Mucosa of stomach (tissue), 1 donor: Measurements from ENCODE around the gene GABBR2.
"Not testable (repeated sequence)": the region's sequence is repeated elsewhere in the genome, so short reads cannot be mapped to it uniquely, and the experiment has no call there.

Experiments
- H3K27me3 ChIP-seq: one replicate; pipeline ENCODE4 v1.7.0; 2013; ENCODE audit warnings: mild to moderate bottlenecking, low read length; ENCODE audit not compliant: control insufficient read depth, insufficient read depth
- H3K36me3 ChIP-seq: one replicate; pipeline ENCODE4 v1.7.0; 2013; ENCODE audit warnings: low read length; ENCODE audit not compliant: control insufficient read depth, insufficient read depth
- H3K4me1 ChIP-seq: one replicate; pipeline ENCODE4 v1.7.0; 2013; ENCODE audit warnings: mild to moderate bottlenecking, low read length; ENCODE audit not compliant: control insufficient read depth, insufficient read depth
- H3K4me3 ChIP-seq: one replicate; pipeline ENCODE4 v1.7.0; 2013; ENCODE audit warnings: low read length
- H3K9ac ChIP-seq: one replicate; pipeline ENCODE4 v1.7.0; 2013; ENCODE audit warnings: mild to moderate bottlenecking, low read length, moderate library complexity
- H3K9me3 ChIP-seq: one replicate; pipeline ENCODE4 v1.7.0; 2013; ENCODE audit warnings: mild to moderate bottlenecking, low read length, moderate library complexity; ENCODE audit not compliant: control insufficient read depth
- donor health status: Pancreatic carcinoma.

GABBR2 gene

GRCh38 chr9:98501819-98502218, 206.9 kb downstream of the GABBR2 start:
- Histone ChIP-seq H3K36me3 (no peaks in the 10 kb centered on the region), H3K4me3 (no peak overlapping the region), H3K27me3 (no peaks in the 10 kb centered on the region)

GRCh38 chr9:98501259-98501658, 207.5 kb downstream of the GABBR2 start:
- H3K4me1 ChIP-seq, H3K36me3 ChIP-seq, H3K27me3 ChIP-seq, H3K9me3 ChIP-seq, H3K4me3 ChIP-seq, H3K9ac ChIP-seq: not testable (repeated sequence)

More at GRCh38 chr9:98501819-98502218, 206.9 kb downstream of the GABBR2 start:
- Histone ChIP-seq H3K4me1 (no peaks in the 10 kb centered on the region), H3K9me3 (no peaks in the 10 kb centered on the region), H3K9ac (no peak overlapping the region)

- Histone ChIP-seq H3K9ac (no peak overlapping the region), H3K4me3 (no peak overlapping the region), H3K9me3 (no peaks in the 10 kb centered on the region), H3K36me3 (no peaks in the 10 kb centered on the region), H3K4me1 (no peaks in the 10 kb centered on the region), H3K27me3 (no peaks in the 10 kb centered on the region)
Measured at GRCh38 chr9:98500337-98500919, 208.3 kb downstream of the GABBR2 start.

- Histone ChIP-seq H3K27me3 (no peaks in the 10 kb centered on the region), H3K9me3 (no peaks in the 10 kb centered on the region), H3K4me1 (no peaks in the 10 kb centered on the region), H3K9ac (no peak overlapping the region), H3K4me3 (no peak overlapping the region), H3K36me3 (no peaks in the 10 kb centered on the region)
Measured at GRCh38 chr9:98495530-98495929, 213.2 kb downstream of the GABBR2 start.

- Histone ChIP-seq H3K9me3 (no peaks in the 10 kb centered on the region), H3K4me1 (no peaks in the 10 kb centered on the region), H3K9ac (no peak overlapping the region), H3K27me3 (no peaks in the 10 kb centered on the region), H3K36me3 (no peaks in the 10 kb centered on the region), H3K4me3 (no peak overlapping the region)
Measured at GRCh38 chr9:98494852-98495251, 213.9 kb downstream of the GABBR2 start.

GRCh38 chr9:98491828-98492227, 216.9 kb downstream of the GABBR2 start:
- Histone ChIP-seq H3K9me3 (no peaks in the 10 kb centered on the region), H3K4me3 (no peak overlapping the region), H3K36me3 (no peaks in the 10 kb centered on the region), H3K27me3 (no peaks in the 10 kb centered on the region), H3K4me1 (no peaks in the 10 kb centered on the region), H3K9ac (no peak overlapping the region)

- no peaks in the 10 kb centered on the region for H3K4me1 ChIP-seq
- no peaks in the 10 kb centered on the region for H3K27me3 ChIP-seq
- H3K9ac ChIP-seq, result no peak overlapping the region
- H3K9me3 ChIP-seq, result no peaks in the 10 kb centered on the region
- H3K4me3 ChIP-seq, result no peak overlapping the region
- no peaks in the 10 kb centered on the region for H3K36me3 ChIP-seq
Measured at GRCh38 chr9:98491231-98491651, 217.5 kb downstream of the GABBR2 start.

- peaks cover 8% of the 10 kb centered on the region for H3K27me3 ChIP-seq
- H3K9me3 ChIP-seq, result no peaks in the 10 kb centered on the region
- no peak overlapping the region for H3K9ac ChIP-seq
- no peak overlapping the region for H3K4me3 ChIP-seq
- no peaks in the 10 kb centered on the region for H3K4me1 ChIP-seq
- H3K36me3 ChIP-seq, result no peaks in the 10 kb centered on the region
Measured at GRCh38 chr9:98488571-98489312, 220.0 kb downstream of the GABBR2 start.

GRCh38 chr9:98485706-98486105, 223.0 kb downstream of the GABBR2 start:
- H3K4me3 ChIP-seq, result no peak overlapping the region
- no peak overlapping the region for H3K9ac ChIP-seq
- H3K27me3 ChIP-seq, result peaks cover 8% of the 10 kb centered on the region
- no peaks in the 10 kb centered on the region for H3K4me1 ChIP-seq
- no peaks in the 10 kb centered on the region for H3K9me3 ChIP-seq
- H3K36me3 ChIP-seq, result no peaks in the 10 kb centered on the region

- H3K9ac ChIP-seq, result no peak overlapping the region
- no peaks in the 10 kb centered on the region for H3K4me1 ChIP-seq
- H3K36me3 ChIP-seq, result no peaks in the 10 kb centered on the region
- H3K4me3 ChIP-seq, result no peak overlapping the region
- peaks cover 8% of the 10 kb centered on the region for H3K27me3 ChIP-seq
- H3K9me3 ChIP-seq, result no peaks in the 10 kb centered on the region
Measured at GRCh38 chr9:98484162-98484561, 224.6 kb downstream of the GABBR2 start.

- Histone ChIP-seq H3K9ac (no peak overlapping the region), H3K9me3 (no peaks in the 10 kb centered on the region), H3K27me3 (peaks cover 8% of the 10 kb centered on the region), H3K4me3 (no peak overlapping the region), H3K36me3 (no peaks in the 10 kb centered on the region), H3K4me1 (no peaks in the 10 kb centered on the region)
Measured at GRCh38 chr9:98482226-98482625, 226.5 kb downstream of the GABBR2 start.

GRCh38 chr9:98481676-98482075, 227.1 kb downstream of the GABBR2 start:
- Histone ChIP-seq H3K9ac (no peak overlapping the region), H3K36me3 (no peaks in the 10 kb centered on the region)

More at GRCh38 chr9:98481676-98482075, 227.1 kb downstream of the GABBR2 start:
- H3K9me3 ChIP-seq, result no peaks in the 10 kb centered on the region
- H3K27me3 ChIP-seq, result peaks cover 8% of the 10 kb centered on the region
- H3K4me3 ChIP-seq, result no peak overlapping the region
- no peaks in the 10 kb centered on the region for H3K4me1 ChIP-seq
